ENCODE measurements around the gene FFAR3.
"Not testable (repeated sequence)": the region's sequence is repeated elsewhere in the genome, so short reads cannot be mapped to it uniquely, and the experiment has no call there.

FFAR3 gene

DNA sequence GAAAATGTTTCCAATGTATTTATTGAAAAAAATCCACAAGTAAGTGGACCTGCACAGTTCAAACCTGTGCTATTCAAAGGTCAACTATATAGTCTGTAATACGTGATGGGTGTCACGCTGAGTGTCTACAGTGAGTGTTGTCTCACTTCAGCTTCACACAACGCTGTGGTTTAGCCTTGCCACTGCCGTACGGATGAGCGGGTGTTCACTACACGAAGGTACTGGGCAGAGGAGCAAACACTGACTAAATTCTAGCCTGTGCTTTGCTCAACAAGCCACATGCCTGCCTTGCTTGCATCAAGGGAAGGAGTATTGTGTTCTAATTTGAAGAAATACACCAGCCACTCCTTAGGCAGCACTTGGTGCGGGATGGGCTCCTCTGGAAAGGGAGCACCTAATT, 3.4 kb upstream of the FFAR3 start:
- Histone ChIP-seq H3K79me1 (ENCODE audit: low read depth, low read length) (no peaks in the 10 kb centered on the region), H4K91ac (ENCODE audit: low read depth, low read length, poor library complexity) (no peak overlapping the region), H3K9ac (ENCODE audit: low read depth, low read length, poor library complexity) (no peak overlapping the region), H3K23ac (ENCODE audit: low read depth, low read length, poor library complexity) (no peak overlapping the region), H3K18ac (ENCODE audit: low read length) (no peak overlapping the region), H3K4me1 (ENCODE audit: control insufficient read depth in 2 of 2, insufficient read depth in 1 of 2, low read depth in 1 of 2, low read length in 2 of 2) (no peaks in the 10 kb centered on the region), H3K4ac (ENCODE audit: low read length) (no peak overlapping the region), H3K36me3 (replicated peaks in 1 of 2; ENCODE audit: control insufficient read depth in 2 of 2, insufficient read depth in 2 of 2, low read length in 2 of 2) (no peaks in the 10 kb centered on the region), H2AFZ (ENCODE audit: low read length) (no peak overlapping the region), H3K4me3 (ENCODE audit: low read length in 2 of 2) (no peak overlapping the region), H3K27ac (replicated peaks; ENCODE audit: low read length) (no peak overlapping the region), H2BK120ac (ENCODE audit: low read depth, low read length) (no peak overlapping the region), H2BK12ac (ENCODE audit: low read length) (no peak overlapping the region), H3K27me3 (ENCODE audit: control insufficient read depth in 3 of 3, insufficient read depth in 3 of 3, low read depth in 1 of 3, low read length in 3 of 3) (peaks cover 0 to 4% (median 0%) of the 10 kb centered on the region in 3 experiments), H3K9me3 (replicated peaks in 1 of 2; ENCODE audit: control insufficient read depth in 2 of 2, insufficient read depth in 1 of 2, low read depth in 1 of 2, low read length in 2 of 2) (no peaks in the 10 kb centered on the region), H2AK5ac (ENCODE audit: low read depth, low read length) (no peak overlapping the region), H3K4me2 (ENCODE audit: insufficient read depth, low read length, poor library complexity, severe bottlenecking) (no peak overlapping the region), H3K14ac (ENCODE audit: low read length) (no peak overlapping the region), H4K8ac (ENCODE audit: low read depth, low read length) (no peak overlapping the region), H2BK5ac (ENCODE audit: low read length) (peak overlapping the region; percentile 69), H2BK15ac (ENCODE audit: low read length) (no peak overlapping the region)
- no CpG with 5 or more reads among the region's 8 CpGs for WGBS, 2 donors (ENCODE audit: extremely low coverage in 2 of 2, insufficient read length in 2 of 2, insufficient replicate concordance in 1 of 2)
- no peak for DNase-seq (ENCODE audit: low spot score)

DNA sequence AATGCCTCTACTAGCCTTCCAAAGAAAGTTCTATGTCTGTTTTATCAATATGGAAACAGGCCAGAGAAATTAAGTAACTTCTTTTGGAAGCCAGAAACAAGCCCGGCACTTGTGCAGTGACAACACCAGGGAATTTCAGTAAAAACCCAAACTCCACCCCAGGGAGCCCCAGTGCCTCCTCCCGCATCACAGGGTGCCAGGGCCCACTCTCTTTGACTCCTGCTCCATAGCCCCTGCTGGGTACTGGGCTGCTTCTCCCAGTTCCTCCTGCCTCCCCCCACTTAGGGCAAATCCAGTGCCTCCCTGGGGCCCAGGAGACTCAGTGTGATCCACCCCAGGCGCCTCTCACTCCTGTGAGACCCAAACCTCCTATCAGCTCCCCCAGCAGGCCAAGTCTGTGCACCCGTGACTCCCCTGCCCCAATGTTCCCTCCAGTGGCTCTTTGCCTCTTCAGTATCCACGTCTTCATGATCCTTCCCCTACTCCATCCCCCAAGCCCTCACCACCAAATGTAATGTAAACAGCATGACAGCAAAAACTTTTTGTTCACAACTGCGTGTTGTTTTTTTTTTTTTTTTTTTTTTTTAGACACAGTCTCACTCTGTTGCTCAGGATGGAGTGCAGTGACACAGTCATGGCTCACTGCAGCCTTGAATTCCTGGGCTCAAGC, 2.3 kb upstream of the FFAR3 start:
- Histone ChIP-seq H2BK5ac (ENCODE audit: low read length) (no peak overlapping the region), H3K4me3 (ENCODE audit: low read length in 2 of 2) (no peak overlapping the region), H2AK5ac (ENCODE audit: low read depth, low read length) (no peak overlapping the region), H3K4me2 (ENCODE audit: insufficient read depth, low read length, poor library complexity, severe bottlenecking) (no peak overlapping the region), H2AFZ (ENCODE audit: low read length) (no peak overlapping the region), H3K14ac (ENCODE audit: low read length) (no peak overlapping the region), H4K8ac (ENCODE audit: low read depth, low read length) (no peak overlapping the region), H2BK15ac (ENCODE audit: low read length) (no peak overlapping the region), H3K27ac (replicated peaks; ENCODE audit: low read length) (no peak overlapping the region), H3K23ac (ENCODE audit: low read depth, low read length, poor library complexity) (no peak overlapping the region), H3K9ac (ENCODE audit: low read depth, low read length, poor library complexity) (no peak overlapping the region), H3K18ac (ENCODE audit: low read length) (no peak overlapping the region), H3K27me3 (ENCODE audit: control insufficient read depth in 3 of 3, insufficient read depth in 3 of 3, low read depth in 1 of 3, low read length in 3 of 3) (peaks cover 0 to 3% (median 0%) of the 10 kb centered on the region in 3 experiments), H4K91ac (ENCODE audit: low read depth, low read length, poor library complexity) (no peak overlapping the region), H3K79me1 (ENCODE audit: low read depth, low read length) (no peaks in the 10 kb centered on the region), H3K9me3 (replicated peaks in 1 of 2; ENCODE audit: control insufficient read depth in 2 of 2, insufficient read depth in 1 of 2, low read depth in 1 of 2, low read length in 2 of 2) (no peaks in the 10 kb centered on the region), H3K4me1 (ENCODE audit: control insufficient read depth in 2 of 2, insufficient read depth in 1 of 2, low read depth in 1 of 2, low read length in 2 of 2) (no peaks in the 10 kb centered on the region), H2BK120ac (ENCODE audit: low read depth, low read length) (no peak overlapping the region), H3K36me3 (replicated peaks in 1 of 2; ENCODE audit: control insufficient read depth in 2 of 2, insufficient read depth in 2 of 2, low read length in 2 of 2) (no peaks in the 10 kb centered on the region), H2BK12ac (ENCODE audit: low read length) (no peak overlapping the region), H3K4ac (ENCODE audit: low read length) (no peak overlapping the region)
- WGBS, 2 donors (ENCODE audit: extremely low coverage in 2 of 2, insufficient read length in 2 of 2, insufficient replicate concordance in 1 of 2): no CpG with 5 or more reads among the region's 6 CpGs
- no peak for DNase-seq (ENCODE audit: low spot score)

DNA sequence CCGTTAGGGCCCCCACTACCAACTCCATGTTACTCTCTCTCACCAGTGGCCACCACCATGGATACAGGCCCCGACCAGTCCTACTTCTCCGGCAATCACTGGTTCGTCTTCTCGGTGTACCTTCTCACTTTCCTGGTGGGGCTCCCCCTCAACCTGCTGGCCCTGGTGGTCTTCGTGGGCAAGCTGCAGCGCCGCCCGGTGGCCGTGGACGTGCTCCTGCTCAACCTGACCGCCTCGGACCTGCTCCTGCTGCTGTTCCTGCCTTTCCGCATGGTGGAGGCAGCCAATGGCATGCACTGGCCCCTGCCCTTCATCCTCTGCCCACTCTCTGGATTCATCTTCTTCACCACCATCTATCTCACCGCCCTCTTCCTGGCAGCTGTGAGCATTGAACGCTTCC, 574 bp downstream of the FFAR3 start:
- H3K27ac ChIP-seq (replicated peaks; ENCODE audit: low read length); H2BK120ac ChIP-seq (ENCODE audit: low read depth, low read length); H3K9ac ChIP-seq (ENCODE audit: low read depth, low read length, poor library complexity); H3K4me3 ChIP-seq (ENCODE audit: low read length in 2 of 2); H2BK12ac ChIP-seq (ENCODE audit: low read length); H3K36me3 ChIP-seq (replicated peaks in 1 of 2; ENCODE audit: control insufficient read depth in 2 of 2, insufficient read depth in 2 of 2, low read length in 2 of 2); H3K4me1 ChIP-seq (ENCODE audit: control insufficient read depth in 2 of 2, insufficient read depth in 1 of 2, low read depth in 1 of 2, low read length in 2 of 2); DNase-seq (ENCODE audit: low spot score); H3K4ac ChIP-seq (ENCODE audit: low read length); H3K27me3 ChIP-seq (ENCODE audit: control insufficient read depth in 3 of 3, insufficient read depth in 3 of 3, low read depth in 1 of 3, low read length in 3 of 3); H2BK15ac ChIP-seq (ENCODE audit: low read length); H3K14ac ChIP-seq (ENCODE audit: low read length); H2AFZ ChIP-seq (ENCODE audit: low read length); H3K18ac ChIP-seq (ENCODE audit: low read length); H3K4me2 ChIP-seq (ENCODE audit: insufficient read depth, low read length, poor library complexity, severe bottlenecking); H2AK5ac ChIP-seq (ENCODE audit: low read depth, low read length); H4K8ac ChIP-seq (ENCODE audit: low read depth, low read length); H3K79me1 ChIP-seq (ENCODE audit: low read depth, low read length); H3K9me3 ChIP-seq (replicated peaks in 1 of 2; ENCODE audit: control insufficient read depth in 2 of 2, insufficient read depth in 1 of 2, low read depth in 1 of 2, low read length in 2 of 2); H3K23ac ChIP-seq (ENCODE audit: low read depth, low read length, poor library complexity); H4K91ac ChIP-seq (ENCODE audit: low read depth, low read length, poor library complexity); H2BK5ac ChIP-seq (ENCODE audit: low read length): not testable (repeated sequence)
- WGBS, 2 donors (ENCODE audit: extremely low coverage in 2 of 2, insufficient read length in 2 of 2, insufficient replicate concordance in 1 of 2): no CpG with 5 or more reads among the region's 16 CpGs

DNA sequence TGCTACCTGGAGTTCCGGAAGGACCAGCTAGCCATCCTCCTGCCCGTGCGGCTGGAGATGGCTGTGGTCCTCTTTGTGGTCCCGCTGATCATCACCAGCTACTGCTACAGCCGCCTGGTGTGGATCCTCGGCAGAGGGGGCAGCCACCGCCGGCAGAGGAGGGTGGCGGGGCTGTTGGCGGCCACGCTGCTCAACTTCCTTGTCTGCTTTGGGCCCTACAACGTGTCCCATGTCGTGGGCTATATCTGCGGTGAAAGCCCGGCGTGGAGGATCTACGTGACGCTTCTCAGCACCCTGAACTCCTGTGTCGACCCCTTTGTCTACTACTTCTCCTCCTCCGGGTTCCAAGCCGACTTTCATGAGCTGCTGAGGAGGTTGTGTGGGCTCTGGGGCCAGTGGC, 1.1 kb downstream of the FFAR3 start:
- not testable (repeated sequence) for H3K4me2 ChIP-seq (ENCODE audit: insufficient read depth, low read length, poor library complexity, severe bottlenecking); H3K14ac ChIP-seq (ENCODE audit: low read length); H2BK12ac ChIP-seq (ENCODE audit: low read length); H2AFZ ChIP-seq (ENCODE audit: low read length); H2BK120ac ChIP-seq (ENCODE audit: low read depth, low read length); H3K4me1 ChIP-seq (ENCODE audit: control insufficient read depth in 2 of 2, insufficient read depth in 1 of 2, low read depth in 1 of 2, low read length in 2 of 2); DNase-seq (ENCODE audit: low spot score); H3K4ac ChIP-seq (ENCODE audit: low read length); H2BK5ac ChIP-seq (ENCODE audit: low read length); H4K8ac ChIP-seq (ENCODE audit: low read depth, low read length); H3K9me3 ChIP-seq (replicated peaks in 1 of 2; ENCODE audit: control insufficient read depth in 2 of 2, insufficient read depth in 1 of 2, low read depth in 1 of 2, low read length in 2 of 2); H3K79me1 ChIP-seq (ENCODE audit: low read depth, low read length); H4K91ac ChIP-seq (ENCODE audit: low read depth, low read length, poor library complexity); H3K36me3 ChIP-seq (replicated peaks in 1 of 2; ENCODE audit: control insufficient read depth in 2 of 2, insufficient read depth in 2 of 2, low read length in 2 of 2); H3K27me3 ChIP-seq (ENCODE audit: control insufficient read depth in 3 of 3, insufficient read depth in 3 of 3, low read depth in 1 of 3, low read length in 3 of 3); H3K9ac ChIP-seq (ENCODE audit: low read depth, low read length, poor library complexity); H2AK5ac ChIP-seq (ENCODE audit: low read depth, low read length); H3K4me3 ChIP-seq (ENCODE audit: low read length in 2 of 2); H3K23ac ChIP-seq (ENCODE audit: low read depth, low read length, poor library complexity); H3K27ac ChIP-seq (replicated peaks; ENCODE audit: low read length); H2BK15ac ChIP-seq (ENCODE audit: low read length); H3K18ac ChIP-seq (ENCODE audit: low read length)
- no CpG with 5 or more reads among the region's 21 CpGs for WGBS, 2 donors (ENCODE audit: extremely low coverage in 2 of 2, insufficient read length in 2 of 2, insufficient replicate concordance in 1 of 2)

Data from neuronal stem cell (in vitro differentiated cells).